ENCODE data around the gene MYOG.

DNA sequence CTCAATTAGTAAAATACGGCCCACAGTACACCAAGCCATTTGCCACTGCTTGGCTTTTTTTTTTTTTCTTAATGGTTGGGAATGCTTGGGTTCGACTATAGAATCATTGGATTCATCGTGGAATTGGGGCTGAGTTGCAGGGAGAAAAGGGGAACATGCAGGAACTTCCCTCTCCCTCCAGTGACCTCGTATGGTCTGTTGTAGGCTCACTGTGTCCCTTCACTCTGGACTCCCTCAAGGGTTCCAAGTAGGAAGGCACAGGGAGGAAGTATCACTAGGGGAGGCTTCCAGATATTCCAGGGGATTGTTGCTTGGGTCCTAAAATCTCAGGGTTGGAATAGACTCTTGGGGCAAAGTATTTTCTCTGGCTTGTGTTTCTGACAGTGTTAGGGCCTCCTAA lies 35.0 kb downstream of the MYOG start:
- no peak for TF ChIP-seq POLR2AphosphoS5 (IDR thresholded peaks at IDR 0.05)
- TF ChIP-seq CTCF (IDR thresholded peaks at IDR 0.05) = no peak
- TF ChIP-seq POLR2A (IDR thresholded peaks at IDR 0.05) = no peak
- TF ChIP-seq EP300 (IDR thresholded peaks at IDR 0.05) = no peak
